ENCODE data around the gene KBTBD2.
"Not testable (repeated sequence)": the region's sequence is repeated elsewhere in the genome, so short reads cannot be mapped to it uniquely, and the experiment has no call there.

Gene KBTBD2

DNA sequence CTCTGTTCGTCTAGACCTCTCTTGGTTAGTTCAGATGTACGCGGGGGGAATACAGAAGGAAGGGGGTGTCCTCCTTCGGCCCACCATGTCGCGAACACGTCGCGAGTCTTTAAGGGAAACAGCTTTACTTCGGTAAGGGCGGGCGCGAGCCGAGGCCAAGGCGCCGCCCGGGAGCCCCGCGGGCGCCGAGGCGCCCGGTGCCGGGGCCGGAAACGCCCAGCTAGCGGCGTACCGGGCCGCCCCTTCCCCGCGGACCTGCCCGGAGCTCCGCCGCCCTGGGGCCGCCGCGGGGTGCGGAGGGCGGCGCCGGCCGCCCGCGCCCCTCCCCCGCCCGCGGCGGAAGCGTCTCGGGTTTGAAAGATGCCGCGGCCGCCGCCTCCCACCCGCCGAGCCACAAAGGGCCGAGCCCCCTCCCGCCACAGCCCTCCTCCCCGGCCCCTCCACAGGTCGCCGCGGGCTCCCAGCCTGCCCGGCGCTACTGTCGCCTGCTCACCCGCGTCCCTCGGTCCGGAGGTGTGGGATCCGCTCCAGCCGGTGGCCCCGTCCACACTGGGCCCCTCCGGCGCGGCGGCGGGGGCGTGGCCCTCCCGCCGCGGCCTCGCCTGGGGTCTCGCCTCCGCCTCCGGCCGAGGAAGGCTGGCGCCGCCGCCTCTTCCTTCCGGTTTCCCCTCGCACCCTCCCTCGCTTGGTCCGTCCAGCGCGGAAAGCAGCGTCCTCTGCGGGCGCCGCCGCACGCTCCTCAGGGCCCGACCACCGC lies at the start of gene KBTBD2:
TSS of gene KBTBD2 (minus strand) at position 718 of the 757 bp plus-strand sequence. CDS start 12,156 bp downstream, outside the sequence.
- DNase-seq (ENCODE audit: low read depth), result peak; percentile 88

GRCh38 chr7:32941181-32941580 lies 49.6 kb upstream of the KBTBD2 start:
- DNase-seq (ENCODE audit: low read depth), result no peak

GRCh38 chr7:32937344-32938174 lies 46.0 kb upstream of the KBTBD2 start:
- DNase-seq (ENCODE audit: low read depth), result peak; percentile 52

- no peak for DNase-seq (ENCODE audit: low read depth)
These were observed 45.1 kb upstream of the KBTBD2 start for GRCh38 chr7:32936689-32937088.

DNA sequence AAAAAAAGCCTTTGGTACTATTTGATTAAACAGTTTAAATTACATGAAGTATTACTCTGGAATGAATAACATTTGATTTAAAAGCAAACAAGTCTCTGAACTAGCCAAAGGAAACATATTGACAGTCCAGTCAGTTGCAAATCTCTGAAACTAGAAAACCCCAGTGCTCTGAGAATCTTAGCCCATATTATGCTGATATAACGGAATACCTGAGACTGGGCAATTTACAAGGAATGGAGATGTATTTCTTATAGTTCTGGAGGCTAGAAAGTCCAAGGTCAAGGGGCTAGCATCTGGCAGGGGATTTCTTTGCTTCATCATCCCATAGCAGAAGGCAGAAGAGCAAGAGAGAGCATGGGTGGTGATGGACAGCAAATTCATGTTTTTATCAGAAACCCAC lies 44.0 kb upstream of the KBTBD2 start:
- DNase-seq (ENCODE audit: low read depth), result peak; percentile 28

- no peak for DNase-seq (ENCODE audit: low read depth)
These were observed 38.8 kb upstream of the KBTBD2 start for GRCh38 chr7:32930378-32930777.

- no peak for DNase-seq (ENCODE audit: low read depth)
These were observed 38.0 kb upstream of the KBTBD2 start for GRCh38 chr7:32929430-32930143.

DNA sequence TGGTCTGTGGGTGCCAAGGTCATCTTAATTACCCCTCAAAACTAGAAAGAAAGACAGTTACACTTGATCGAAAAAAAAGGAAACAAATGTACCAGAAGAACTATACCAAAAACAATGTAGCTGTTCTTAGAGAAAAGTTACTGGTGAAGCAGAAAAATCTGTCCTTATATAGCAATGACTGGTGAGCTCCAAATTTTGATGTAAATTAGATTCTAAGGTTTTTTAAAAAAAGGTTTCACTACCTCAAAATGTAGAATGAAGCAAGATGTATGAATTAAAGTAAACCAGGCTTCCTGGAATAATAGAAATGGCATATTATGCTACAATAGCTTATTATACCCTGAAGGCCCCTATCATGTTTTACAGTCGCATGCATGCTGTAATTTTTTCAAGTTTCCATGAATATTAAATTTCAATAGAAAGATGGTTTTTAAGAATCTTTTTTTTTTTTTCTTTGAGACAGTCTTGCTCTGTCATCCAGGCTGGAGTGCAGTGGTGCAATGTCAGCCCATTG lies 37.3 kb upstream of the KBTBD2 start:
- no peak for DNase-seq (ENCODE audit: low read depth)

GRCh38 chr7:32921896-32922295 lies 30.3 kb upstream of the KBTBD2 start:
- peak; percentile 76 for DNase-seq (ENCODE audit: low read depth)

DNA sequence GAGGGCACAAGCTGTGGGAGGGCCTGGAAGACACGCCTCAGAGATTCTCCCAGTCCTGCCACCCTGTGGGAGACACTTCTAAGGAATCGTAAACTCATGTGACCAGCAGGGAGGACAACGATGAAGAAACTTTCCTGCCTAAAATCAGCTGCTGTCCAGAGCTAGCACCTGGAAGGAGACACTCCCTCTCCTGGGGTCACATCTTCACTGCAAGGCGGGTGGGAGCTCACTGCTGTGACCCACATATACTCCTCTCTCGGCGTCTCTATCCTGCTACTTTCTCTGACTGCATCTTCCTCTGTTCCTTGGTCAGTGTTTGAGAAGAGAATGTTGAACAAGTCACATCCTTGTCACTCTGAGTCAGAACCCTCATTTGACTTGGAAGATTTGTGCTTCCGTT lies 25.4 kb upstream of the KBTBD2 start:
- DNase-seq (ENCODE audit: low read depth), result not testable (repeated sequence)

GRCh38 chr7:32916006-32916405 lies 24.4 kb upstream of the KBTBD2 start:
- no peak for DNase-seq (ENCODE audit: low read depth)

DNA sequence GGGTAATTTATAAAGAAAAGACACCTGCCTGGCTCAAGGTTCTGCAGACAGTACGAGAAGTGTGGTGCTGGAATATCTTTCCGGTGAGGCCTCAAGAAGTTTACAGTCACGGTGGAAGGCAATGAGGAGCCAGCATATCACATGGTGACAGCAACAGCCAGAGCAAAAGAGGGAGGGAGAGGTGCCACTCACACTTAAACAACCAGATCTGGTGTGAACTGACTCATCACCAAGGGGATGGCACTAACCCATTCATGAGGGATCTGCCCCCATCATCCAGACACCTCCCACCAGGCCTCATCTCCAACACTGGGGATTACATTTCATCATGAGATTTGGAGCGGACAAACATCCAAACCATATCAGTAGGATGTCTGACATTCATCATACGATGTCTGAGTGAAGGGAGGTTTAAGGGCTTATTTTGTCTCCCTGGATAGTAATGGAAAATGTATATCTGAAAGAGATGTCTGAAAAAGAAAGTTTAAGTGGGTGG lies 23.5 kb upstream of the KBTBD2 start:
- DNase-seq (ENCODE audit: low read depth), result no peak

GRCh38 chr7:32914184-32914583 lies 22.6 kb upstream of the KBTBD2 start:
- DNase-seq (ENCODE audit: low read depth), result no peak

- DNase-seq (ENCODE audit: low read depth), result no peak
These were observed 18.6 kb upstream of the KBTBD2 start for GRCh38 chr7:32910195-32910594.

GRCh38 chr7:32905175-32905662 lies 13.7 kb upstream of the KBTBD2 start:
- DNase-seq (ENCODE audit: low read depth), result peak; percentile 88

GRCh38 chr7:32901629-32902028 lies 10.1 kb upstream of the KBTBD2 start:
- DNase-seq (ENCODE audit: low read depth), result no peak

DNA sequence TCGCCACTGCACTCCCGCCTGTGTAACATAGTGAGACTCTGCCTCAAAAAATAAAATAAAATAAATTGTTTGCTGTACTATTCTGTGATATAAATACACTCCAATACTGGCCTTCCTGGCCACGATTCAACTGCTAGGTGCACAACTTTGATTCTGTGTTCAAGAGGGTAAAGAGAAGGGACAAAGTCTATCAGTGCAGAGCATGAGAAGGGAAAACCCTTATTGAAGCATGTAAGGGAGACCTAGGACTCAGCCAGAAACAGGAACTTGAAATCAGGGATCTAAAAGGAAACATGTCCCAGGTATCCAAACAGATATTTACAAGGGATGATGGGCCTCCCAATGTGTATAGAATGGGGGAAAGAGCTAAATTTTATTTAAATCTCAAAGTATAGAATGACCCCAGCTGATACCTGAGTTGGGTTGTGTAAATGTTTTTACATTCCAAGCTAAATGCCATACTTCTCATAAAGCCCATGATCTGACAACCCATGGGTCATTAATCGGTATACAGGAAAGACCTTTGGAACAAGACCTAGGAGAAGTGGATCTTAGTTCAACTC lies 9.0 kb upstream of the KBTBD2 start:
- DNase-seq (ENCODE audit: low read depth), result no peak

DNA sequence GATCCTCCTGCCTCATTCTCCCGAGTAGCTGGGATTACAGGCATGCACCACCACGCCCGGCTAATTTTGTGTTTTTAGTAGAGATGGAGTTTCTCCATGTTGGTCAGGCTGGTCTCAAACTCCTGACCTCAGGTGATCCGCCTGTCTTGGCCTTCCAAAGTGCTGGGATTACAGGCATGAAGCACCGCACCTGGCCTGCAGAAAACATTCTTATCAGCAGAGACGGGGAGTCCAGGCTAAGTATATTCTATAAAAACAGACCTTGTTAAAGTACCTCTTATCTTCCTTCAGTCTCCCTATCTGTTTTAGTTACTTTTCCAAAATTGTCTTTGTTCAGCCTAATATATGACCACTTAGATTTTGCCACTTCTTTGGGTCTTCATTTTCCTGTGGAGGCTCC lies 5.8 kb upstream of the KBTBD2 start:
- not testable (repeated sequence) for DNase-seq (ENCODE audit: low read depth)

- DNase-seq (ENCODE audit: low read depth), result no peak
These were observed 5.2 kb upstream of the KBTBD2 start for GRCh38 chr7:32896564-32897347.

- DNase-seq (ENCODE audit: low read depth), result no peak
These were observed 2.6 kb upstream of the KBTBD2 start for GRCh38 chr7:32894171-32894570.

GRCh38 chr7:32893722-32894121 lies 2.2 kb upstream of the KBTBD2 start:
- DNase-seq (ENCODE audit: low read depth), result no peak

Measured in EH (cell line).